Left lung (tissue), 10 donors: Measurements from ENCODE around the gene HHIPL2. TPM values are rescaled to one million over a fixed set of nuclear protein-coding genes. Genes with fewer than 3 reads are reported as not detected.

Source experiments
- ATAC-seq: fragments of 200-7000 bp; cut with Tn5 transposase; one replicate; pipeline ENCODE4 v1.9.1; 2020; ENCODE audit warnings: moderate library complexity
- DNase-seq, 4 donors: peaks; one replicate each; pipeline ENCODE4 v3.0.0-alpha.2; 2013 to 2020
- H3K27ac ChIP-seq, 2 donors: fragments of 200-600 bp; sonication (generic) in 1 of 2; one replicate each; pipeline versions ENCODE4 v1.5.0 to v1.8.0; 2020 to 2021
- H3K27me3 ChIP-seq, 2 donors: fragments of 200-600 bp; sonication (generic) in 1 of 2; one replicate each; pipeline versions ENCODE4 v1.5.0 to v1.8.0; 2020 to 2021
- H3K36me3 ChIP-seq, 2 donors: fragments of 200-600 bp; sonication (generic) in 1 of 2; one replicate each; pipeline versions ENCODE4 v1.5.0 to v1.8.0; 2020 to 2021
- H3K4me1 ChIP-seq, 2 donors: fragments of 200-600 bp; one replicate each; pipeline ENCODE4 v1.8.0; 2021
- H3K4me3 ChIP-seq, 2 donors: fragments of 200-600 bp; sonication (generic) in 1 of 2; one replicate each; pipeline versions ENCODE4 v1.5.0 to v1.8.0; 2020 to 2021; ENCODE audit warnings: mild to moderate bottlenecking in 1 of 2
- H3K9me3 ChIP-seq, 2 donors: fragments of 200-600 bp; sonication (generic) in 1 of 2; one replicate each; pipeline versions ENCODE4 v1.5.0 to v1.8.0; 2020 to 2021
- intact Hi-C, 2 donors: fragments of 100-400 bp; cut with DNase I; formaldehyde crosslinking; loops; one replicate each; pipeline versions ENCODE4 v1.11.2 to v1.14.2; 2022
- polyA plus RNA-seq, 6 donors: library from polyadenylated mRNA; unstranded; fragments of 120-200 nt; gene quantifications; one replicate each; pipeline ENCODE4 v1.2.1, GENCODE V29; 2013; ENCODE audit not compliant: insufficient read length in 6 of 6
- total RNA-seq, 2 donors: library from RNA; stranded (reverse); fragmentation: NEBNext Ultra II Directional; extraction: Animal tissue kit (Norgen Biotek cat#: 25700); gene quantifications; one replicate each; pipeline ENCODE4 v1.2.1, GENCODE V29; 2021
- TF ChIP-seq, protein P1 (sequence below), 2 donors: fragments of 200-600 bp; sonication (generic) in 1 of 2; IDR thresholded peaks; one replicate each; pipeline versions ENCODE4 v1.5.0 to v1.8.0; 2021; ENCODE audit warnings: antibody characterized with exemption in 2 of 2
- donor health status: DM: no; HTN: yes; CAD: no.
- donor health status: DM: no; HTN: no; CAD: no.

HHIPL2 gene
- total and polyA plus RNA-seq, 8 donors, result 0.50 to 1.5 (median 0.61) TPM; not detected in 1

DNA sequence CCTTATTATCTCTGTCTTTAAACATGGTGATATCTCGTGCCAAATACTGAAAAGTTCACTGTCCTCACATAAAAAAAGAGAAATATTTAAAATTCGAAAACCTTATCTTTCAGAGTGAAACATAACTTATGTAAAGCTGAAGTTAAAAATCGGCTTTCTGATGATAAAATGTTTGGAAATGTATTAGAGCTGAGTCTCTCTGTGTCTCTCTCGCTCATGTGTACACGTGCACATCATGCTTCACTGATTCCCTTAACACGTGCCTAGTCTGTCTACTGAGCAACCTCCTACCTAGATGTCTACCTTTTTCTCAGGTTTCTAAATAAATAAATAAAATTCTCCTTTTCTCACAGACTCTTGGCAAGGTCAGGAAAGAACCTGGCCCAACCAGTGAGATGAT, 17.1 kb downstream of the HHIPL2 start:
- no peaks in the 10 kb centered on the region for H3K4me1 ChIP-seq
- DNase-seq (no peak), ATAC-seq (no peak)
- no peaks in the 10 kb centered on the region for H3K36me3 ChIP-seq
- no peaks in the 10 kb centered on the region for H3K27me3 ChIP-seq
- H3K4me3 ChIP-seq, result no peak overlapping the region
- intact Hi-C loops, result no loop called here
- H3K27ac ChIP-seq, result no peak overlapping the region
- TF ChIP-seq, protein P1, sequence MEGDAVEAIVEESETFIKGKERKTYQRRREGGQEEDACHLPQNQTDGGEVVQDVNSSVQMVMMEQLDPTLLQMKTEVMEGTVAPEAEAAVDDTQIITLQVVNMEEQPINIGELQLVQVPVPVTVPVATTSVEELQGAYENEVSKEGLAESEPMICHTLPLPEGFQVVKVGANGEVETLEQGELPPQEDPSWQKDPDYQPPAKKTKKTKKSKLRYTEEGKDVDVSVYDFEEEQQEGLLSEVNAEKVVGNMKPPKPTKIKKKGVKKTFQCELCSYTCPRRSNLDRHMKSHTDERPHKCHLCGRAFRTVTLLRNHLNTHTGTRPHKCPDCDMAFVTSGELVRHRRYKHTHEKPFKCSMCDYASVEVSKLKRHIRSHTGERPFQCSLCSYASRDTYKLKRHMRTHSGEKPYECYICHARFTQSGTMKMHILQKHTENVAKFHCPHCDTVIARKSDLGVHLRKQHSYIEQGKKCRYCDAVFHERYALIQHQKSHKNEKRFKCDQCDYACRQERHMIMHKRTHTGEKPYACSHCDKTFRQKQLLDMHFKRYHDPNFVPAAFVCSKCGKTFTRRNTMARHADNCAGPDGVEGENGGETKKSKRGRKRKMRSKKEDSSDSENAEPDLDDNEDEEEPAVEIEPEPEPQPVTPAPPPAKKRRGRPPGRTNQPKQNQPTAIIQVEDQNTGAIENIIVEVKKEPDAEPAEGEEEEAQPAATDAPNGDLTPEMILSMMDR (IDR thresholded peaks at IDR 0.05), result no peak
- H3K9me3 ChIP-seq, result no peaks in the 10 kb centered on the region

DNA sequence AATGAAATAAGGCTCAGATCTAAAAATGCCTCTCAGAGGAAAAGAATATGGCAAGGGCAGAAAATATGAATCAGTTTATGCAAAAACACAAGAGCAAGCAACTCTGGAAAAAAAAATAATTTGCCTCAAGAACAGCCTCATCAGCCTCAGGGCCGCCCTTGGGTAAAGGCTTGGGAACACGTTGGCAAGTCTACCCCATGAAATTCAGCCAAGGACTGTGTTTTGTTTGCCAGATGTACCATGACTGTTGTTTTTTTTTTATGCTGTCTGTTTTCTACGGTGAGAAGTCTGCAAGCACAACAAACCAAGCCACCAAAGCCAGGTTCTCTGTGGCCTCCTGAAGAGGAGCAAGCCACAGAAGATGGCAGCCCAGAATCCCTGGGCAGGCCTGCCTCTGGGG, 18.0 kb downstream of the HHIPL2 start:
- ATAC-seq (no peak), DNase-seq (no peak)
- Histone ChIP-seq H3K4me1 (no peaks in the 10 kb centered on the region), H3K27ac (no peak overlapping the region), H3K9me3 (no peaks in the 10 kb centered on the region), H3K4me3 (no peak overlapping the region), H3K36me3 (no peaks in the 10 kb centered on the region), H3K27me3 (no peaks in the 10 kb centered on the region)
- TF ChIP-seq, protein P1 (IDR thresholded peaks at IDR 0.05), result no peak
- intact Hi-C loops, result no loop called here

GRCh38 chr1:222529181-222529580, 18.7 kb downstream of the HHIPL2 start:
- no peaks in the 10 kb centered on the region for H3K27me3 ChIP-seq
- H3K4me1 ChIP-seq, result no peaks in the 10 kb centered on the region
- no peak overlapping the region for H3K4me3 ChIP-seq
- intact Hi-C loops, result no loop called here
- ATAC-seq (no peak), DNase-seq (no peak)
- no peak overlapping the region for H3K27ac ChIP-seq
- H3K9me3 ChIP-seq, result no peaks in the 10 kb centered on the region
- H3K36me3 ChIP-seq, result no peaks in the 10 kb centered on the region
- TF ChIP-seq, protein P1 (IDR thresholded peaks at IDR 0.05), result no peak

DNA sequence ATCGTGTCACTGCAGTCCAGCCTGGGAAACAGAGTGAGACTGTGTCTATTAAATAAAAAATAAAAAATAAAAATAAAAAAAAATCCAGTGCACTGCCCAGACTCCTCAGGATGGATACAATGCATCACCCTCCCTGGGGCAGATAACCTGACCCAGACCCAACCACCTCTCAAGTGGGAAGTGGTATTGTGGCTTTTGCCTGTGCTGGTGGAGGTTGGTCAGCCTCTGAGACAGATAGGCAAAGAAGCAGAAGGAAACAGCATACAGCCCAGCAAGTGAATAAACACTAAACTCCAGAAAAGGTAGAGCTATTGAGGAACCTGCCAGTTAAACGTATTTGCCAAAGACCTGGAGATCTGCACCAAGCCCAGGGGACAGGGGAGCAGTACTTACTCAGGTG, 22.0 kb downstream of the HHIPL2 start:
- TF ChIP-seq, protein P1 (IDR thresholded peaks at IDR 0.05), result no peak
- H3K36me3 ChIP-seq, result no peaks in the 10 kb centered on the region
- H3K27ac ChIP-seq, result no peak overlapping the region
- H3K4me1 ChIP-seq, result no peaks in the 10 kb centered on the region
- DNase-seq (no peak), ATAC-seq (no peak)
- no peak overlapping the region for H3K4me3 ChIP-seq
- H3K9me3 ChIP-seq, result no peaks in the 10 kb centered on the region
- no peaks in the 10 kb centered on the region for H3K27me3 ChIP-seq
- intact Hi-C loops, result no loop called here

DNA sequence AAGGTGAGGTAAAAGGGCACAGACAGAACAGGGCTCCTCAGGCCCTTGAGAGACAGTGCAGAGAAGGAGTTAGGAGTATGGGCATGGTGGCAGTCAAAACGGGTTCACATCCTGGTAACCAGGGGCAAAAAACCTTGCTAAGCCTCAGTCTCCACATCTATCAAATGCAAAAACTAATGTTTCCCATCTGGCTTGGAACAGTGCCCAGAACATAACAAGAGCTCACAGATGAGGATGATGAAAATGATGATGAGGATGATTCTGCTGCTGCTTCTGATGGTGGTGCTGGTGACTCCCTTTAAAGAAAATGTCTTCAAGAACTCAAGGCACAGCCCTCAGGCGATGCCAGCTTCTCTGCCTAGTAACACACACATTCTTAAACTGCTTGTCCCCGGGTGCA, 24.1 kb downstream of the HHIPL2 start:
- ATAC-seq, result no peak
- Histone ChIP-seq H3K36me3 (no peaks in the 10 kb centered on the region), H3K27ac (no peak overlapping the region), H3K9me3 (no peaks in the 10 kb centered on the region), H3K4me1 (no peaks in the 10 kb centered on the region), H3K27me3 (no peaks in the 10 kb centered on the region), H3K4me3 (no peak overlapping the region)
- intact Hi-C loops, result no loop called here
- peak in 1 of 4 donors; percentile 4 for DNase-seq
- TF ChIP-seq, protein P1 (IDR thresholded peaks at IDR 0.05), result no peak
